CD4-positive, alpha-beta T cell treated with Interferon alpha-2 for 1 hour (primary cell): ENCODE measurements around the gene SYCP2L.
"Not testable (repeated sequence)": the region's sequence is repeated elsewhere in the genome, so short reads cannot be mapped to it uniquely, and the experiment has no call there.

Source experiments
- DNase-seq, 2 donors: peaks; one replicate each; pipeline ENCODE4 v3.0.0-alpha.2; 2020 to 2022

The SYCP2L gene

GRCh38 chr6:10882253-10882630 is 4.6 kb upstream of the SYCP2L start:
- DNase-seq = not testable (repeated sequence)

DNA sequence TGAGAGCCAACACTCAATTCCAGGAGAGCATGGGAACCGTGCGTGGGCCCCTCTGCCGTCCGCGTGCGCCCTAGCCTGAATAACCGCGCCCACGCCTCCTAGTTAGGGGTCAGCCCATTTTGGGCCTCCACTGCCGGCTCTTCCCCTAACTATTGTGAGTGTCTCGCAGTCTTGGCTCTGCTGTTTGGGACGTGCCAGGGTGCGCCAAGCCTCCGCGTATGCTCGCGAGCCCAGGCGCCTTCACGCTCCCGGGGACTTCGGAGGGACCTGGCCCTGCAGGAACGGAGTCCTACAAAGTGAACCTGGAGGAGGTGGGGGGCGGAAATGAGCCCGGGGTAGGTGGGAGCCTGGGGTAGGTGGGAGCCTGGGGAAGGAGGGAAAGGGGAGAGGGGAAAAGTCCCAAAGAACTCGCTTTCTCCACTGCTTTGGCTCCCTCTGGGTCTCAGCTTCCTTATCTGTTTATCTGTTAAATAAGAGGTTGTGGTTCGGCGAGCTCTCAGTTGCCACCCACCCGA is 4.1 kb upstream of the SYCP2L start:
- no peak for DNase-seq

DNA sequence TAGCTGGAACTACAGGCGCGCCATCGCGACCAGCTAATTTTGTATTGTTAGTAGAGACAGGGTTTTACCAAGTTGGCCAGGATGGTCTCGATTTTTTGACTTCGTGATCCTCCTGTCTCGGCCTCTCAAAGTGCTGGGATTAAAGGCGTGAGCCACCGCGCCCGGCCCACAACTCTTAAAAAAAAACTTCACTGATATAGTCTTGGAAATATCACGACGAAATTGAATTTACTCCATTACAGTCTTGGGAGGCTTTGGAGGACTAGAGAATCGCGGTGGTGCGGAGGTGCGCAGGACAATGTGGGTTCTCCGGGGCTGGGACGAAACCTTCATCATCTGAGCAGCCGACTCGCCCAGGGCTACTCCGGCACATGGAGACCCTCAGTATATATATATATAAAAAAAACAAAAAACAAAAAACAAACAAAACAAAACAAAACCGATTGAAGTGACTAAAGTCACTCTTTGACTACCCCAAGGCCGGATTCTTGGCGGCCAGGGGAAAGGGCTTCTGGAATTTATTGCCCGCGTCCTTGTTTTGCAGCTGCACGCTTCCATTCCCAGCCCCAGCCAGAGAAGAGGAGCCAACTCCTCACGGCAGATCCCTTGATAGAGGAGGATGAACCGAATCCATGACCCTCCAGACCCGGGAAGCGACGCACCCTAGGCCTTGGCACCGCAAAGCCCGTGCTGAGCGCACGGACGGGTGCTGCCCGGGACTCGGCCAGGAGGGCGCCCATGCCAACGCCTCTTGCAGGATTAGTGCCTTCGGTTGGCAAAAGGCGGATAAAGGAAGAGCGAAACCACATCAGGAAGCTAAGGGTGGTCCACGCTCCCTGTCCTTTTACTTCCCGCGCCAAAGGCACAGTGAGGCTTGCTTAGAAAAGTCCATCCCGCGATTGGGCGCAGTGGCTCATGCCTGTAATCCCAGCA is 3.3 kb upstream of the SYCP2L start:
- no peak for DNase-seq

DNA sequence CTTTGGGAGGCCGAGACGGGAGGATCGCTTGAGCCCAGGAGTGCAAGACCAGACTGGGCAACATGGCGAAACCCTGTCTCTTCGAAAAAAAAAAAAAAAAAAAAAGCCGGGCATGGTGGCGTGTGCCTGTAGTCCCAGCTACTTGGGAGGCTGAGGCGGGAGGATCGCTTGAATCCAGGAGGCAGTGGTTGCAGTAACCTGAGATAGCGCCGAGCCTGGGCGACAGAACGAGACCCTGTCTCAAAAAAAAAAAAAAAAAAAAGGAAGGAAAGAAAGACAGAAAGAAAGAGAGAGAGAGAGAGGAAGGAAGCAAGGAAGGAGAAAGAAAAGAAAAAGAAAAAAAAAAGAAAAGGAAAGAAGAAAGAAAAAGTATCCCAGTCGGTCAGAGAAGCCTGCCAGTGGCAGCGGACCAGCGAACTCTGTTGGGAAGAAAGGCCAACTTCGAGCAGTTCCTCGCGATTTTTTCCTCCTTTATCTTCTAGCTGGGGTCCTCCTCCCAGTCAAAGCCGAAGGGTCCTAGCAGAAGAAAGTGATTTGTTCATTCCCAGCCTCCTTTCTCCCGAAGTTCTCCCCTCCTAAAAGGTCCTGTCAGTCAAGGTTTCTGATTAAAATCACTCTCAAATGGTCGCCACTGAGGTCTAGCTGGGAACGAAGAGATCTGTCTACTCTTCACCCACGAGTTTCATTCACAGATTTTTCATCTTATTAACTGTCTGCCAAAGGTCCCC is 2.4 kb upstream of the SYCP2L start:
- no peak for DNase-seq

- not testable (repeated sequence) for DNase-seq
Observed at GRCh38 chr6:10886365-10886690, 524 bp upstream of the SYCP2L start.

DNA sequence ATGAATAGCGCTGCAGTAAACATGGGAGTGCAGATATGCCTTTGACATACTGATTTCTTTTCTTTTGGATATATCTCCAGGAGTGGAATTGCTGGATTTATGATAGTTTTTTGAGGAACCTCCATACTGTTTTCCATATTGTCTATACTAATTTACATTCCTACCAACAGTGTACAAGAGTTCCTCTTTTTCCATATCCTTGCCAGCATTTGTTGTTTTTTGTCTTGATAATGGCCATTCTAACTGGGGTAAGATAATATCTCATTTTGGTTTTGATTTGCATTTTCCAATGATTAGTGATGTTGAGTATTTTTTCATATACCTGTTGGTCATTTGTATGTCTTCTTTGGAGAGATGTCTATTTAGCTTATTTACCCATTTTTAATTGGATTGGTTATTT is 3.3 kb downstream of the SYCP2L start:
- no peak for DNase-seq

GRCh38 chr6:10891960-10892359 is 5.1 kb downstream of the SYCP2L start:
- no peak for DNase-seq

DNA sequence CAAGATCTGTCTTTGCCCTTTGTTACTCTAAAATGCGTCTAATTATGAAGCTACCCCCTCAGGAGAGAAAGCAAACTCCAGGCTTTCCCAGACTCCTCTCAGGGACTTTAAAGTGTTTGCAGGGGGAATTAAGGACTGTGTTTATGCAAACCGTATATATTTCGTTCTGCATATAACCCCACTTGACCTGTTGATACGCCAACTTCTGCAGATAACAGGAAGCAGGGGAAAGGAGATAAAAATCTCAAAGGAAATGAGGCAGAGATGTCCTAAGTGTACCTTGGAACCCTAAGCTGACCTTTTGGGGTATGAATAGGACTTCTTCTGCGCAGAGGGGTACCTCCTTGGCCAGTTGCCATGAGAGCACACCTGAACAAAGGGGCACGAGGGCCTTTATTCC is 8.1 kb downstream of the SYCP2L start:
- DNase-seq = no peak

GRCh38 chr6:10896691-10897090 is 9.8 kb downstream of the SYCP2L start:
- no peak for DNase-seq

DNA sequence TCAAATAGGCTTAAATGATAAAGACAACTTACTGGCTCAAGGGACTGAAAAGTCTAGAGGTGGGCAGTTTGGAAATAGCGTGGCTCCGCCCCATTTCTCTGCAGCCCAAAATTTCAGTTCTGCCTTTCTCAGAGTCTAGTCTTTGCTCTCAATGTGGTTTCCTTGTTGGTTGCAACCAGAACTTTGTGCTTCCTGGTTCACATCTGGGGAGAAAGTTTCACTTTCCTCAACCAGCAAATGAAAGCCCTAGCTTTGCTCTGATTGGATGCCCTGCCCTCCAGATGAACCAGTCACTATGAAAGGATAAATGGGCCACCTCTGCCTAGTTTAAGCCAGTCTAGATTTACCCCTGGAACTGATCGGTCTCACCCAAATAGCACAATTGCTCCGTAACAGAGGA is 14.9 kb downstream of the SYCP2L start:
- peak; percentile 14 to 55 for DNase-seq

GRCh38 chr6:10904015-10904414 is 17.2 kb downstream of the SYCP2L start:
- DNase-seq = no peak

GRCh38 chr6:10908228-10908627 is 21.4 kb downstream of the SYCP2L start:
- DNase-seq = no peak

GRCh38 chr6:10919520-10919919 is 32.7 kb downstream of the SYCP2L start:
- not testable (repeated sequence) for DNase-seq

DNA sequence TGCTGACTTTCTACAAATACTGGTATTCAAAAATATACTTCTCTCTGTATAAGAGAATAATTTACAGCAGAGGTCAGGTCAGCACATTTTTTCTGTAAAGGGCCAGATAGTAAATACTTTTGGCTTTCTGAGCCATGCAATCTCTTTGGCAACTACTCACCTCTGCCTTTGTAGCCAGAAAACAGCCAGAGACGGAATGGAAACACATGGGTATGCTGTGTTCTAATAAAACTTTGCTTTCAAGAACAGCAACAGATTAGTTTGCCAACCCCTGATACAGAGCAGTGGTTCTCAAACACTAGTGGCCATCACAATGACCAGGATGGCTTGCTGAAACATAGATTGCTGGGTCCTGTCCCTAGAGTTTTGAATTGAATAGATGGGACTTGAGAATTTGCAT is 46.3 kb downstream of the SYCP2L start:
- no peak for DNase-seq

- DNase-seq = no peak
Observed at GRCh38 chr6:10939840-10940239, 53.0 kb downstream of the SYCP2L start.

DNA sequence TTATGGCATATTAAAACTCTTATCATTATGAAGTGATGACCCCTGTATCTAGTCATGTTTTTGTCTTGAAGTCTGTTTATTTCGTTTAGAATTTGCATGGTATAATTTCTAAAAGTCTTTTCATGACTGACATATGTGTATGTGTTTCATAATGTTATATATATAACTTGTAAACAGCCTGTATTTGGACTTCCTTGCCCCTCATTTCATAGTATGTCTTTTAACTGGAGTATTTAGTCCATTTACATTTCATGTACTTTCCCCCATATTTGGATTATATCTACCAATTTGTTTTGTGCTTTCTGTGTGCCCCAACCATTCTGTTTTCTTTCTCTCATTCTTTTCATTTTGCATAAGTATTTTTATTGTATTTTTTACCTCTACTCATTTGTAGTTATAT is 59.0 kb downstream of the SYCP2L start:
- DNase-seq = no peak

GRCh38 chr6:10947966-10948365 is 61.1 kb downstream of the SYCP2L start:
- no peak for DNase-seq

- no peak for DNase-seq
Observed at GRCh38 chr6:10949579-10950490, 63.0 kb downstream of the SYCP2L start.

GRCh38 chr6:10951675-10952282 is 64.9 kb downstream of the SYCP2L start:
- DNase-seq = no peak

GRCh38 chr6:10954590-10955010 is 67.7 kb downstream of the SYCP2L start:
- DNase-seq = peak; percentile 49 to 53

DNA sequence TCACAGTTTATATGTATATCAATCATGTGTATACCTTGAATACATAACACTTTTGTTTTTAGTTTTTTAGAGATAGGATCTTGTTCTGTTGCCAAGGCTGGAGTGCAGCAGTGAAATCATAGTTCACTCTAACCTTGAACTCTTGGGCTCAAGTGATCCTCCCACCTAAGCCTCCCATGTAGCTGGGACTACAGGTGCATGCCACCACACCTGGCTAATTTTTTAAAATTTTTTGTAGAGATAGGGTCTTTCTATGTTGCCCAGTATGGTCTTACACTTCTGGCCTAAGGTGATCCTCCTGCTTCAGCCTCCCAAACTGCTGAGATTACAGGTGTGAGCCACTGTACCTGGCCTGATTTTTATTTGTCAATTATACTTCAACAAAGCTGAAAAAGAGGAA is 69.9 kb downstream of the SYCP2L start:
- no peak for DNase-seq

DNA sequence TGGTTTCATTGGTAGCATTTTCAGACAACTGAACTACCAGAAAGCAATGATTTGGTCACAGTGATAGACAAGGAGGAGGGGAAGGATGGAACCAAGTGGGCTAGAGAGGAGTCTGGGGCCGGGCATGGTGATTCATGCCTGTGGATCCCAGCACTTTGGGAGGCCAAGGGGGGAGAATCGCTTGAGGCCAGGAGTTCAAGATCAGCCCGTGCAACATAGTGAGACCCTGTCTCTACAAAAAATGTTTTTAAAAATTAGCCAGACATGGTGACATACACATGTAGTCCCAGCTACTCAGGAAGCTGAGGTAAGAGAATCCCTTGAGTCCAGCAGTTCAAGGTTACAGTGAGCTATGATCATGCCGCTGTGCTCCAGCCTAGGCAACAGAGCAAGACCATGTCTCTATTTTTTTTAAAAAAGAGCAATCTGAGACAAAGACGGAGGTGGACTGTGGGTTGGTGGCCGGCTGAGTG is 70.6 kb downstream of the SYCP2L start:
- DNase-seq = no peak
